Astrocyte of the cerebellum (primary cell): ENCODE data around the gene AQP12A.

Source experiments
- DNase-seq: peaks from one replicate; pipeline ENCODE4 v3.0.0-alpha.2; 2011; ENCODE audit warnings: low read depth
- H3K4me3 ChIP-seq: 2 replicates; pipeline ENCODE4 v1.5.1; 2011; ENCODE audit warnings: mild to moderate bottlenecking, low read depth, low read length, moderate library complexity
- CTCF ChIP-seq: IDR thresholded peaks from 2 replicates; pipeline ENCODE4 v1.5.1; 2012; ENCODE audit warnings: low read length, low read depth, moderate library complexity, mild to moderate bottlenecking; ENCODE audit errors: missing control alignments
- in situ Hi-C: cut with HindIII; loops from 2 replicates; pipeline ENCODE4 v1.10.0; 2017; ENCODE audit warnings: low sequenced_read_pairs

Gene AQP12A

GRCh38 chr2:240742602-240743095 is 51.0 kb downstream of the AQP12A start:
- in situ Hi-C loops, result no loop called here
- no peak for TF ChIP-seq CTCF
- no peak for DNase-seq
- no peak overlapping the region for H3K4me3 ChIP-seq

- DNase-seq, result no peak
These were observed 53.8 kb downstream of the AQP12A start for GRCh38 chr2:240745456-240745855.

GRCh38 chr2:240745962-240746361 is 54.3 kb downstream of the AQP12A start:
- in situ Hi-C loops, result no loop called here
- DNase-seq, result no peak
- no peak for TF ChIP-seq CTCF
- no peak overlapping the region for H3K4me3 ChIP-seq

More at GRCh38 chr2:240745456-240745855, 53.8 kb downstream of the AQP12A start:
- no peak overlapping the region for H3K4me3 ChIP-seq
- in situ Hi-C loops, result no loop called here
- TF ChIP-seq CTCF, result no peak

GRCh38 chr2:240746671-240747070 is 55.0 kb downstream of the AQP12A start:
- TF ChIP-seq CTCF, result no peak
- no peak overlapping the region for H3K4me3 ChIP-seq
- in situ Hi-C loops, result no loop called here
- DNase-seq, result no peak

GRCh38 chr2:240747256-240747655 is 55.6 kb downstream of the AQP12A start:
- no peak for DNase-seq
- no peak for TF ChIP-seq CTCF
- in situ Hi-C loops, result no loop called here
- H3K4me3 ChIP-seq, result no peak overlapping the region
